ENCODE measurements around the gene FAM20A.
"Not testable (repeated sequence)": the region's sequence is repeated elsewhere in the genome, so short reads cannot be mapped to it uniquely, and the experiment has no call there.

The FAM20A gene

DNA sequence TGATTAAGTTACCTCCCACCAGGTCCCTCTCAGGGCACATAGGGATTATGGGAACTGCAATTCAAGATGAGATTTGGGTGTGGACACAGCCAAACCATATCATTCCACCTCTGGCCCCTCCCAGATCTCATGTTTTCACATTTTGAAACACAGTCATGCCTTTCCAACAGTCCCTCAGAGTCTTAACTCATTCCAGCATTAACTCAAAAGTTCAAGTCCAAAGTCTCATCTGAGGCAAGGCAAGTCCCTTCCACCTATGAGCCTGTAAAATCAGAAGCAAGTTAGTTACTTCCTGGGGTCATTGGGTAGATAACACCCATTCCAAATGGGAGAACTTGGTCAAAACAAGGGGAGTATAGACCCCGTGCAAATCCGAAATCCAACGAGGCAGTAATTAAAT, 83.6 kb downstream of the FAM20A start:
- not testable (repeated sequence) for H3K27ac ChIP-seq (ENCODE audit: low read depth, low read length); H3K27me3 ChIP-seq (ENCODE audit: control insufficient read depth, insufficient read depth, low read length); H3K4me3 ChIP-seq (ENCODE audit: low read depth, low read length); H3K9ac ChIP-seq (ENCODE audit: low read depth, low read length)
- Histone ChIP-seq H3K4me1 (ENCODE audit: control insufficient read depth, insufficient read depth, low read length) (peaks cover 16% of the 10 kb centered on the region; the same call in 1 of the 2 replicates), H3K9me3 (ENCODE audit: control insufficient read depth, insufficient read depth, low read length) (peaks cover 19% of the 10 kb centered on the region), H3K36me3 (ENCODE audit: control insufficient read depth, insufficient read depth, low read length) (peaks cover 64% of the 10 kb centered on the region)

DNA sequence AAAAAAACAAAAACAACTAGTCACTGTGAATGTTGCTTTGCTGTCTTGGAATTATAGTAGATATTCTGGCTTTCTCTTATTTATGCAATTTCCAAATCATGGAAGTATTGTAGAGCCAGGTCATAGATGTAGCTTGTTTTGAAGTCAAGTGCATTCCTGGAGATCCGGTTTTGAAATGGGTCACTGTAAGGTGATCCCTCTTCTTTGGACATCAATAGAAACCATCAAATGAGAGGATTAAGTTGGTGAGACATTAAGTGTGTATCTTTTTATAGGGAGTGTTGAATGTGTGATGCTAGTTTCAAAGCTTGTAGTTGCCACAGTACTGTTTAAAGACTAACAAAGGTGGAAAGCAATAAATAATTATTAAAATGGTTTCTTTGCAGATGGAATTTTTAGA, 84.4 kb downstream of the FAM20A start:
- Histone ChIP-seq H3K4me1 (ENCODE audit: control insufficient read depth, insufficient read depth, low read length) (peaks cover 16% of the 10 kb centered on the region; the same call in 1 of the 2 replicates), H3K9ac (ENCODE audit: low read depth, low read length) (no peak overlapping the region), H3K27me3 (ENCODE audit: control insufficient read depth, insufficient read depth, low read length) (no peaks in the 10 kb centered on the region), H3K4me3 (ENCODE audit: low read depth, low read length) (no peak overlapping the region), H3K9me3 (ENCODE audit: control insufficient read depth, insufficient read depth, low read length) (peaks cover 19% of the 10 kb centered on the region), H3K27ac (ENCODE audit: low read depth, low read length) (no peak overlapping the region), H3K36me3 (ENCODE audit: control insufficient read depth, insufficient read depth, low read length) (peaks cover 56% of the 10 kb centered on the region)

DNA sequence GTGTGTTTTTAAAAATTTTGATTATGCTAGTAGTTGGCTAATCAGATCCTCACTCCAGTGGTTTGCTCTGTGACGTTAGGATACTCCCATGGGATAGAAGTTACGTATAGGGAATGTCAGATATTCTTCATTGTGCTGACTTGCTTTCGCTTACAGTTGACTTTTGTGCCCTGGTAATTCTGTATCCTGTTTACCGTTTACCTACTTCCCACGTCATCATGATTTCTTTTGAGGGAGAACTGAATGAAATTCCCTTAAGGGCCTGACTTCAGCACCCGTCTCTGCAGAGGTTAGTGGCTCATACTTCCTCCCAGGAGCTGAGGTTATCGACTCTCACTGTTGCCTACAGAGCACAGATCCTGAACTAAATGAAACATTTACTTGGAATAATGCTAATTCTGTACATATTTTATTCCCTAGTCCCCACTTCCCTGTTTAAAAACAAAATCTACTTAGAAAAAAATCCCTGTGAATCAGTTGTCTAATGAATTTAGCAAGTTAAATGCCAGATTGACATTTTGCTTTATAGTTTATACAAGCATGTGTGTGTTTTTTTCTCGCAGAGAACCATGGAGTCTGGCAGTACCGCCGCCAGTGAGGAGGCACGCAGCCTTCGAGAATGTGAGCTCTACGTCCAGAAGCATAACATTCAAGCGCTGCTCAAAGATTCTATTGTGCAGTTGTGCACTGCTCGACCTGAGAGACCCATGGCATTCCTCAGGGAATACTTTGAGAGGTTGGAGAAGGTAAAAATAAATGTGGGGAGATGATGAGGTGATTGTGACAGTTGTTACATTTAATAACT, 86.1 kb downstream of the FAM20A start:
- no peak overlapping the region for H3K9ac ChIP-seq (ENCODE audit: low read depth, low read length)
- no peaks in the 10 kb centered on the region for H3K27me3 ChIP-seq (ENCODE audit: control insufficient read depth, insufficient read depth, low read length)
- H3K9me3 ChIP-seq (ENCODE audit: control insufficient read depth, insufficient read depth, low read length): peaks cover 19% of the 10 kb centered on the region
- peaks cover 52% of the 10 kb centered on the region for H3K36me3 ChIP-seq (ENCODE audit: control insufficient read depth, insufficient read depth, low read length)
- H3K27ac ChIP-seq (ENCODE audit: low read depth, low read length): no peak overlapping the region
- H3K4me1 ChIP-seq (ENCODE audit: control insufficient read depth, insufficient read depth, low read length): peaks cover 20% of the 10 kb centered on the region
- H3K4me3 ChIP-seq (ENCODE audit: low read depth, low read length): peak overlapping the region; percentile 13; the same call in 1 of the 2 replicates

DNA sequence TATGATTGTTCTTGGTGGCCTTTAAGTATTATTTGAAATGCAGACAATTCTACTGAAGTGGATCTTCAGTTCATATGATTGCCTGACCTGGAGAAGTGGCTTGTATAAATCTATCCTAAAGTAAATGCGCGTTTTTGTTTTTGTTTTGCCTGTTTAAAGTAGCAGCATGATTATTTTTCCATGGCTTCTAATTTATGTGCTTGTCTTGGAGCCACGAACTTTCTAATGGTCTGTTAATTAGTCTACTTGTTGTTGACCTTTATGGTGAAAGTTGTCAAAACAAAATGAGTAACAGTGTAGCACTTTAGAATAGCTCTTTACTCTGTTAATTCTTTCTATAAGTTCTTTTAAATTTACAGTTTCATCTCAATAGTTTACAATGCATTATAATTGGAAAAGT, 87.2 kb downstream of the FAM20A start:
- Histone ChIP-seq H3K9me3 (ENCODE audit: control insufficient read depth, insufficient read depth, low read length) (peaks cover 19% of the 10 kb centered on the region), H3K36me3 (ENCODE audit: control insufficient read depth, insufficient read depth, low read length) (peaks cover 42% of the 10 kb centered on the region), H3K27me3 (ENCODE audit: control insufficient read depth, insufficient read depth, low read length) (no peaks in the 10 kb centered on the region), H3K27ac (ENCODE audit: low read depth, low read length) (no peak overlapping the region), H3K9ac (ENCODE audit: low read depth, low read length) (no peak overlapping the region), H3K4me1 (ENCODE audit: control insufficient read depth, insufficient read depth, low read length) (peaks cover 20% of the 10 kb centered on the region), H3K4me3 (ENCODE audit: low read depth, low read length) (peak overlapping the region; percentile 87)

DNA sequence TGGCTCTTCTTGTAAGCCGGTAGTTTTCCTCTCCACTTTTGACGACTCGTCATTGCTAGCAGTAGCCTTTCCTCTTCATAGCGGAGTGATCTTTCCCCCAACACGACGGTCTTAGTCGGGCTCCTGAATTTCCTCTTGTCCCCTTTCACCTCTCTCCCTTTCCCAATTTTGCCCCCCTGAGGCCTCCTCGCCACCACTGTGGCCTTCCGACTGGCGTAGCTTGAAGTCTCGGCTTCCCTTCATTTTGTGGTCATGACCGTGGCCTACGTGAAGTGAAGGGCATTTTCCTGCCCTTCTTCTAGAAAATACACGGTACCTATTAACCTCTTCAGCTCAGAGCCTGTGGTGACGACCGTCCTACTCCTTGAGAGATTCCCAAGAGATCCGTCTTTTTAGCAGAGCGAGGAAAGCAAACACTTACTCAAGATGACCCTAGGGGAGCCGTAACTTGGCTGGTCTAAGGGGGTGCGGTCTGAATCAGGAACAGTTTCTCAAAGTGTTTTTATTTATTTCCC, 88.2 kb downstream of the FAM20A start:
- H3K36me3 ChIP-seq (ENCODE audit: control insufficient read depth, insufficient read depth, low read length): peaks cover 33% of the 10 kb centered on the region
- H3K9me3 ChIP-seq (ENCODE audit: control insufficient read depth, insufficient read depth, low read length): peaks cover 15% of the 10 kb centered on the region
- peak overlapping the region; percentile 87 for H3K4me3 ChIP-seq (ENCODE audit: low read depth, low read length)
- H3K27ac ChIP-seq (ENCODE audit: low read depth, low read length): peak overlapping the region; percentile 98
- peak overlapping the region; percentile 81 for H3K9ac ChIP-seq (ENCODE audit: low read depth, low read length)
- H3K27me3 ChIP-seq (ENCODE audit: control insufficient read depth, insufficient read depth, low read length): no peaks in the 10 kb centered on the region
- H3K4me1 ChIP-seq (ENCODE audit: control insufficient read depth, insufficient read depth, low read length): peaks cover 20% of the 10 kb centered on the region

DNA sequence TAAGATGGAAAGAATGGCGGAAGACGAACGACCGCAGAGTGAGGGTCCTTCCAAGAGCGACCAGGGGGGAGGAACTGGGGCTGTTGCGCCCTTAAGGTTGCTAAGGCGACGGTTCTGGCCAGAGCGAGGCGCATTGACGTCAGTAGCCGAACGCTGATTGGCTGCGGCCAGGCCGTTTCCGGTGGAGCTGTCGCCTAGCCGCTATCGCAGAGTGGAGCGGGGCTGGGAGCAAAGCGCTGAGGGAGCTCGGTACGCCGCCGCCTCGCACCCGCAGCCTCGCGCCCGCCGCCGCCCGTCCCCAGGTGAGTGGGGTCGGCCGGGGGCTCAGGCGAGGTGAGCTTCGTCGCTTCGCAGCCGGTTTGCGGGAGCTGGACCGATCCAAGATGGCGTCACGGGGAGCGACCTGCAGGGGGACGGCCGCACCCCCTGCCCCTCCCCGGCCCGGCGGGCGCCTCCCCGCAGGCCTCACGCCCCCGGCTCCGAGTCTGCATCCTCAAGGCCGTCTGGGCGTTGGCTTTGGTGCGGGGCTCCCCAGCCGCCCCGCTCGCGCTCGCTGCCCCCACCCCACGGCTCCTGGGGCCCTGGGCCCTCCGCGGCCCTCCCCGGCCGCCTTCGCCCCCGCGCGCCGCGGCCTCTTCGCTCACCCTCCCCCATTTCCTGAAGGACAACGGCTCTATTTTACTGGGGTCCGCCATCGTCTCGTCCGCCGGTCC, 88.8 kb downstream of the FAM20A start, which contains the start of gene PRKAR1A:
Gene PRKAR1A (plus strand): TSS at position 184 of the 713 bp plus-strand sequence. CDS start 2,970 bp downstream, outside the sequence.
- peak within 1 kb of the TSS; percentile 81 for H3K9ac ChIP-seq (ENCODE audit: low read depth, low read length)
- peaks cover 9% of the 10 kb centered on the region for H3K9me3 ChIP-seq (ENCODE audit: control insufficient read depth, insufficient read depth, low read length)
- peaks cover 20% of the 10 kb centered on the region for H3K4me1 ChIP-seq (ENCODE audit: control insufficient read depth, insufficient read depth, low read length)
- peak within 1 kb of the TSS; percentile 87 for H3K4me3 ChIP-seq (ENCODE audit: low read depth, low read length)
- peaks cover 26% of the 10 kb centered on the region for H3K36me3 ChIP-seq (ENCODE audit: control insufficient read depth, insufficient read depth, low read length)
- H3K27ac ChIP-seq (ENCODE audit: low read depth, low read length): peak within 1 kb of the TSS; percentile 98
- H3K27me3 ChIP-seq (ENCODE audit: control insufficient read depth, insufficient read depth, low read length): no peaks in the 10 kb centered on the region

DNA sequence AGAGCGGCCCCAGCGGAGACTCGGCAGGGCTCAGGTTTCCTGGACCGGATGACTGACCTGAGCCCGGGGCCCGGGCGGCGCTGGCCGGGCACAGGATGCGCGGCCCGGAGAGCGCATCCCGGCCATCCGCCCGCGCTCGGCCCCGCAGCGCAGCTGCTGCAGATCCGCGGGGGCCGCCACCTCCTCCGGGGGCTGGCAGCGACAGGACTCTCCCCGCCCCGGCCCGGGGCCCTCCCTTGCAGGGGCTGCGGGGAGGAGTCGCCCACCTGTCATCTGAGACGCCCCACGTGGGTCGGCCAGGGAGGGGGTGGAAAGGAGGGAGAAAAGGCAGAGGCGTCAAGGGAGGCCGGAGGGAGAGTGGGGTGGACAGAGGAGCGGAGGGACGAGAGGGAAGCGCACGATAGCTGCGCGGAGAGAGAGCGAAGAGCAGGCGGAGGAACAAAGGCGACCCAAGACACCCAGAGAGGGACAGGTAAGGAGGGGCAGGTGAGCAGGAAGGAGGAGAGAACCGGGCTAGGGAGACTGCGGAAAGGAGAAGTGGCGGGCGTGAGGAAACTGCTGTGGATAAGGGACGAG, 89.4 kb downstream of the FAM20A start:
- Histone ChIP-seq H3K27me3 (ENCODE audit: control insufficient read depth, insufficient read depth, low read length) (no peaks in the 10 kb centered on the region), H3K9me3 (ENCODE audit: control insufficient read depth, insufficient read depth, low read length) (peaks cover 3% of the 10 kb centered on the region; the same call in 1 of the 2 replicates), H3K9ac (ENCODE audit: low read depth, low read length) (peak overlapping the region; percentile 81), H3K27ac (ENCODE audit: low read depth, low read length) (peak overlapping the region; percentile 98), H3K4me3 (ENCODE audit: low read depth, low read length) (peak overlapping the region; percentile 87), H3K36me3 (ENCODE audit: control insufficient read depth, insufficient read depth, low read length) (peaks cover 20% of the 10 kb centered on the region), H3K4me1 (ENCODE audit: control insufficient read depth, insufficient read depth, low read length) (peaks cover 20% of the 10 kb centered on the region)

DNA sequence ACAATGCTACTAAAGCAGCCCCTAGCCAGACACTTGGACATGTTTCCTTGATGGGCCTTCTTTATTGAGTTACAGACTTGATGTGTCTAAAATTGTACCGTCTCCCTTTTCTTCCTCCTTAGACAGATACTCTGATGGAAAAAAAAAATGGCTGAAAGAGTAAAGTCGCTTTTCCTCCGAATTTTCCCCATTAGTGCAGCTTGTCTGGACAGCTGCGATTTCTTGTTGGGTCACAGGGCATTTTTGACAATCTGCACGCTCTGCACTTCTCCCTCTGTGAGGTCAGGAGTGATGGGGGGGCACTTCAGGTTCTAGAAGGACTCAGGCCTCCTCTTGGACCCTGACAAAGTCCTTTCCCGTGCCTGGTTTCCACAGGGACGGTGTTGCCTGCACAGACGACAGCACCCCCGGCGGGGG, 89.9 kb downstream of the FAM20A start:
- Histone ChIP-seq H3K27ac (ENCODE audit: low read depth, low read length) (peak overlapping the region; percentile 98), H3K4me3 (ENCODE audit: low read depth, low read length) (peak overlapping the region; percentile 87), H3K9me3 (ENCODE audit: control insufficient read depth, insufficient read depth, low read length) (no peaks in the 10 kb centered on the region), H3K9ac (ENCODE audit: low read depth, low read length) (peak overlapping the region; percentile 81), H3K4me1 (ENCODE audit: control insufficient read depth, insufficient read depth, low read length) (peaks cover 20% of the 10 kb centered on the region), H3K27me3 (ENCODE audit: control insufficient read depth, insufficient read depth, low read length) (no peaks in the 10 kb centered on the region), H3K36me3 (ENCODE audit: control insufficient read depth, insufficient read depth, low read length) (peaks cover 15% of the 10 kb centered on the region)

DNA sequence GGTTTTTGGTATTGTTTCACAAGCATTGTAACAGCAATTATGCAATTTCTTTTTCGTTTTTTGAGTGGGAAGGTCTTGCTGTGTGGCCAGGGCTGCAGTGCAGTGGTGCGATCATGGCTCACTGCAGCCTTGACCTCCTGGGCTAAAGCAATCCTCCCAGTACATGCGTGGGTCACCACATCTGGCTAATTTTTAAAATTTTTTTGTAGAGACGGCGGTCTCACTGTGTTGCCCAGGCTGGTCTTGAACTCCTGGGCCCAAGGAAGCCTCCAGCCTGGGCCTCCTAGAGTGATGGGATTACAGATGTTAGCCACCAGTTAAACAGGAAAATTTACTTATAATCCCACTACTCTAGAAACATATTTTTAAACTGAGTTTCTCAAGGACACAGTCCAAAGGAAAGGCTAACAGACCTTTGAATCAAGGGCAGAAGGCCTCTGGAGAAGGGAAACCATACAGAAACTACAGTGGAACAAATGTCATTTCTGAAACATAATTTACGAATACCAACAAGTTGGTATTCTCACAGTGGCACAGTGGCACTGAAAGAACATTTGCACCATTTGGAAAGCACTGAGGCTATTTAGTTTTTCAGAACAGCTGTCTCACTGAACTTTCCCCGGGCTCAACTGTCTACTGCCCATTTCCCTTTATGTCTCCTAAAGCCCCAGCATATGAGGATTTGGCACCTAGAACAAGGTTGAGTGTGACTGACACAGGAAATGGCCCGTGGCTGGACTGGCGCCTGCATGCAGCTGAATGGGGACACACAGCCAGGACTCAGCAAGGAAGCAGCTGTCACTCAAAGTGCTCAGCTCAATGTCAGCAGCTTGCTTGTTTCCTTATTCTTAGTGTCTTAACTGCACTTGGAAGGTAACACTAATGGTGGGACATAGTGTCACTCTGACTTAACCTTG, 91.8 kb downstream of the FAM20A start:
- Histone ChIP-seq H3K27ac (ENCODE audit: low read depth, low read length) (no peak overlapping the region), H3K9me3 (ENCODE audit: control insufficient read depth, insufficient read depth, low read length) (no peaks in the 10 kb centered on the region), H3K4me1 (ENCODE audit: control insufficient read depth, insufficient read depth, low read length) (peaks cover 13% of the 10 kb centered on the region), H3K27me3 (ENCODE audit: control insufficient read depth, insufficient read depth, low read length) (no peaks in the 10 kb centered on the region), H3K4me3 (ENCODE audit: low read depth, low read length) (no peak overlapping the region), H3K36me3 (ENCODE audit: control insufficient read depth, insufficient read depth, low read length) (no peaks in the 10 kb centered on the region), H3K9ac (ENCODE audit: low read depth, low read length) (no peak overlapping the region)

DNA sequence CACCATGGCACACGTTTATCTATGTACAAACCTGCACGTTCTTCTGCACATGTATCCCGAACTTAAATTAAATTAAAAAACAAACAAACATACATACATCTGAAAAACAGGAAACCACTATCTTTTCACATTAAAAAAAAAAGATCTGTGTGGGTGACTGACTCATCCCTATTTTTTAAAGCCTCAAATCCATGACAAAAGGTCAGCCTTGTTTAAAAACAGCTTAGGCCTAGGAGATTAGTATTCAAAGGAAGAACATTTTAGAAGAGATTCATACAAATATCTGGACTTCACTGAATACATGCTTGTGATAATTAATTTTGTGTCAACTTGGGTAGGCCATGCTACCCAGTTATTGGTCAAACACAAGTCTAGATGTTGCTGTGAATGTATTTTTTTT, 93.6 kb downstream of the FAM20A start:
- peak overlapping the region; percentile 22 for H3K27ac ChIP-seq (ENCODE audit: low read depth, low read length)
- H3K4me1 ChIP-seq (ENCODE audit: control insufficient read depth, insufficient read depth, low read length): peaks cover 4% of the 10 kb centered on the region
- H3K36me3 ChIP-seq (ENCODE audit: control insufficient read depth, insufficient read depth, low read length): no peaks in the 10 kb centered on the region
- H3K4me3 ChIP-seq (ENCODE audit: low read depth, low read length): no peak overlapping the region
- no peaks in the 10 kb centered on the region for H3K9me3 ChIP-seq (ENCODE audit: control insufficient read depth, insufficient read depth, low read length)
- H3K27me3 ChIP-seq (ENCODE audit: control insufficient read depth, insufficient read depth, low read length): no peaks in the 10 kb centered on the region
- no peak overlapping the region for H3K9ac ChIP-seq (ENCODE audit: low read depth, low read length)
